IgD-negative memory B cell (primary cell): Measurements from ENCODE around the gene SUSD5. TPM values are rescaled to one million over a fixed set of nuclear protein-coding genes. Genes with fewer than 3 reads are reported as not detected.
"Not testable (repeated sequence)": the region's sequence is repeated elsewhere in the genome, so short reads cannot be mapped to it uniquely, and the experiment has no call there.

Experiments used
- H3K27ac Mint-ChIP-seq, 3 donors: one replicate each; pipeline ENCODE4 v1.8.0; 2020 to 2022; ENCODE audit warnings: mild to moderate bottlenecking in 3 of 3, mixed read lengths in 3 of 3, moderate library complexity in 1 of 3
- H3K27me3 Mint-ChIP-seq: one replicate; pipeline ENCODE4 v1.8.0; 2021; ENCODE audit warnings: mixed read lengths
- H3K36me3 Mint-ChIP-seq: one replicate; pipeline ENCODE4 v1.8.0; 2020; ENCODE audit warnings: mild to moderate bottlenecking, mixed read lengths
- H3K4me1 Mint-ChIP-seq, 3 donors: one replicate each; pipeline ENCODE4 v1.8.0; 2020 to 2022; ENCODE audit warnings: mixed read lengths in 3 of 3, mild to moderate bottlenecking in 1 of 3
- H3K4me3 Mint-ChIP-seq, 4 donors: one replicate each; pipeline ENCODE4 v1.8.0; 2020 to 2022; ENCODE audit warnings: mild to moderate bottlenecking in 4 of 4, mixed read lengths in 4 of 4, moderate library complexity in 3 of 4
- H3K9me3 Mint-ChIP-seq, 3 donors: one replicate each; pipeline ENCODE4 v1.8.0; 2020 to 2021; ENCODE audit warnings: mixed read lengths in 3 of 3, mild to moderate bottlenecking in 1 of 3
- polyA plus RNA-seq: library from polyadenylated mRNA; unstranded; fragments of 300-500 nt; fragmentation: Illumina TruSeq; gene quantifications from one replicate; pipeline ENCODE4 v1.2.3, GENCODE V29; 2021

Gene SUSD5
- polyA plus RNA-seq, 1 donor from 2014 or later = not detected

DNA sequence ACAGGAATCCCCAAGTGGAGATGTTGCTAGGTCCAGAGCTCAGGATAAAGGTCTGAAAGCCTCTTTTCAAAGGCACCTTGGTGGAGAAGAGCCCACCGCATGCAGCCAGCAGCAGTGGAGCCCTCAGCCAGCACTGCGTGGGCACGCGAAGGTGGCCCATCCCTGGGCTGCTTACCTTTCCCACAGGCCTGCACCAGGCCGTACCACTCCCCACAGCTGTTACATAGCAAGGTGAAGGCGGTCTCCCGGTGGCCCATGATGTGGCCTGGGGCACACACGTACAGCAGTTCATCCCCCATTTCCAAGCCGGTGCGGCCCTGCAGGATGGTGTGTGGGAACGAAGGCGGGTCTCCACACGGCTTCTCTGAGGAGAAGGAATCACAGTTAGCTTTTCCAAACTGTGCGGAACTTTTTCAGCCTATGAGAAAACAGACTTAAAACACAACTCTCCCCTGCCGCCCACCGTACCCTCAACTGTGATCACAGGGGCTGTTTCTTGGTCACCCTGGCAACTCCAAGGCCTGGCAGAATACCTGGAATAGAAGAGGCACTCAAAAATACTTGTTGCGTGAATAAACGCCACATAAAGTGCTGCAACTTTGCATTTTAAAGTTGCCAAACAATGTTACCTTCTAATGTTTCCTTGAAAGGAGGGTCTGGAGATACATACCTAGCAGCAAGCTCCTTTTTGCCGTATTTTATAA is 43.7 kb downstream of the SUSD5 start:
- H3K4me1 Mint-ChIP-seq = peaks cover 0 to 5% (median 5%) of the 10 kb centered on the region in 3 donors
- peaks cover 5 to 12% (median 6%) of the 10 kb centered on the region in 3 donors for H3K9me3 Mint-ChIP-seq

DNA sequence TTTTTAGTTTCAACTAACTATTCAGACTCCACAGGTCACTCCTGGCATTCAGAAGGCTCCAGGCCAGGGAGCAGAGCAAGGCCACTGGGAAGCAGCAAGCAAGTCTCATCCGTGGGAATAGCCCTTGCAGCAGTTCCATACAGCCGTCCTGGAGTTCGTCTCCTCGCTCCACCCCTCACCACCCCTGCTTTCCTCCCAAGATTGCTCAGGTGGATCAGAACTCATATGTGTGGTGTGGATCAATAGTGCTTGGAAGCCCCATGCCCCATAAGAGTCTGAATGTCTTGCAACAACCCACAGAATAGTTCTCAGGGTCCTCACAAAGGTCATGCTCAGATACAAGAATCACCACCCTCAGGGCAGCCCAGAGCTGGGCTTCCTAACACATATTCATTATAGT is 44.5 kb downstream of the SUSD5 start:
- Mint-ChIP-seq H3K27me3 (peaks cover 1% of the 10 kb centered on the region), H3K36me3 (no peaks in the 10 kb centered on the region), H3K27ac (no peak overlapping the region), H3K4me1 (peaks cover 0 to 5% (median 5%) of the 10 kb centered on the region in 3 donors), H3K9me3 (peaks cover 3 to 5% (median 3%) of the 10 kb centered on the region in 3 donors), H3K4me3 (no peak overlapping the region)

More for the DNA sequence above, 43.7 kb downstream of the SUSD5 start:
- Mint-ChIP-seq H3K36me3 (no peaks in the 10 kb centered on the region), H3K27ac (no peak overlapping the region), H3K4me3 (no peak overlapping the region), H3K27me3 (peaks cover 1% of the 10 kb centered on the region)

DNA sequence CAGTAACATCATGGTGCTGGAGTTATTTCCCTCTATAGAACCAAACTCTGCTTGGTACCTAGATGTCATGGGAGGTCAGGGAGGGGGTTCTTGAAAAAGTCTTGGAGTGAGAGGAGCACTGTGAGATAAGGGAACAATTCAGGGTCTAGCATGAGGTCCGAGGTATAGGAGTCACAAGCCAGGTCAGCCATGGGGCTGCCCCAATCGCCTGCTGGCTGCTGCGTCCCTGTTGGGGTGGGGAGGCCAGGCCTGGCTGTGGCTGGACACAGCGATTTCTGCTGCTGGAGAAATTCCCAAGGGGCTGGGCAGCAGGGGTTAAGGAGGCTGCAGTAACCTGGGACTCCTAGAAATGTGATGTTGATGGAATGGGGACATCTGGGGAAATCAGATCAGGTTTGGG is 44.9 kb downstream of the SUSD5 start:
- no peak overlapping the region for H3K4me3 Mint-ChIP-seq
- H3K27ac Mint-ChIP-seq = no peak overlapping the region
- H3K9me3 Mint-ChIP-seq = peaks cover 1 to 3% (median 2%) of the 10 kb centered on the region in 3 donors
- no peaks in the 10 kb centered on the region for H3K36me3 Mint-ChIP-seq
- peaks cover 1% of the 10 kb centered on the region for H3K27me3 Mint-ChIP-seq
- peaks cover 0 to 5% (median 5%) of the 10 kb centered on the region in 3 donors for H3K4me1 Mint-ChIP-seq

DNA sequence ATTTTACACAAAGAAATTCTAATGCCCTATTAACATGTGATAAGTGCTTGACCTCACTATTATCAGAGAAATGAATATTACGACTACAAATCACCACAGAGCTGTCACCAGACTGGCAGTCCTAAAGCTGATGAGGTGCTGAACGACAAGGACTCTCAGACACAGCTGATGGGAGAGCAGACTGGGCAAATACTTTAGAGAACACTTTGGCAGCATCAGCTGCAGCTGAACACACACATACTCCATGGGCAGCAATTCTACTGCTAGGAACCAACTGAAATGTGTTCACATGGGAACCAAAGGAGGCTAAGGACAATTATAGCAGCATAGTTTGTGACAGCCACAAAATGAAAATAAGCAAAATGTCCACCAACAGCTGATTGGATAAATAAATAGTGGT is 45.5 kb downstream of the SUSD5 start:
- peaks cover 0 to 3% (median under 1%) of the 10 kb centered on the region in 3 donors for H3K9me3 Mint-ChIP-seq
- peaks cover 1% of the 10 kb centered on the region for H3K27me3 Mint-ChIP-seq
- peaks cover 0 to 5% (median 5%) of the 10 kb centered on the region in 3 donors for H3K4me1 Mint-ChIP-seq
- H3K27ac Mint-ChIP-seq = no peak overlapping the region
- H3K4me3 Mint-ChIP-seq = no peak overlapping the region
- H3K36me3 Mint-ChIP-seq = no peaks in the 10 kb centered on the region

DNA sequence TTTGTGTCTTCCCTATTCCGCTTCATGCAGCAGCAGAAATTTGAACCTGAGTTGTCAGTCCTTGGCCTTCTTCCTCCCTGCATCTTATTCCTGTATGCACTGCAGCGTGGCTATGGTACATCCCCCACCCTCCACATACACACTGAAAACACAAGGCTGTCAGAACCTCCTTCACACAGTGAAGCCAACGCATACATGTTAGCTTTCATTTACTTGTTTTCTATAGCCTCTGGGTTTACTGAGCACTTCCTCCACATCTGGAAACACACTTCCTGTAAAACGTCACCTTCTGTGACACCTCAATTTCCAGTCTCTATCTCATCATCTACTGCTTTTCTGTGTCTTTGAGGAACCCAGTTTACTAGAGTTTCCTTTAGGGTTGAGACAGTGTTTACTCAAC is 47.0 kb downstream of the SUSD5 start:
- no peaks in the 10 kb centered on the region for H3K9me3 Mint-ChIP-seq
- peaks cover 0 to 5% (median 5%) of the 10 kb centered on the region in 3 donors for H3K4me1 Mint-ChIP-seq
- H3K4me3 Mint-ChIP-seq = peak overlapping the region in 1 of 4 donors; percentile 29
- no peaks in the 10 kb centered on the region for H3K36me3 Mint-ChIP-seq
- H3K27ac Mint-ChIP-seq = no peak overlapping the region
- H3K27me3 Mint-ChIP-seq = peaks cover 1% of the 10 kb centered on the region

DNA sequence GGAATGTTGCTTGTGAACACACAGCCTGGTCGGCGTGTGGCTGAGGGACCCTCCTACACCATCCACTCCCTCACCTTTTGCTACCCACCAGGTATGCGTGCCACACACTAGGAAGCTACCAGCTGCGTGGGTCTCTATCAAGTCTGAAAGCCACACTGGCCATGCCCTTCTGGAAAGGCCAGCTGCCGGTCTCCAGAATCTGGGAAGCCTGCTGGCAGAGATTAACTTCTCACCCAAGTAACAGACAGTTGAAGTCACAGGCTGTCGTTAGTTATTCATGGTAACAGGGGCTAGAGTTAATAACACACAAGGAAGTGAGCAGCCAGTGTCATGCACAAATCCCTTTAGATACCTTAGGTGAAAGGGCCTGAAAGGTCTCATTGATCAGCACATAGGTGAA is 48.1 kb downstream of the SUSD5 start:
- Mint-ChIP-seq H3K36me3 (no peaks in the 10 kb centered on the region), H3K27ac (no peak overlapping the region), H3K9me3 (peaks cover 0 to 1% (median 0%) of the 10 kb centered on the region in 3 donors)

DNA sequence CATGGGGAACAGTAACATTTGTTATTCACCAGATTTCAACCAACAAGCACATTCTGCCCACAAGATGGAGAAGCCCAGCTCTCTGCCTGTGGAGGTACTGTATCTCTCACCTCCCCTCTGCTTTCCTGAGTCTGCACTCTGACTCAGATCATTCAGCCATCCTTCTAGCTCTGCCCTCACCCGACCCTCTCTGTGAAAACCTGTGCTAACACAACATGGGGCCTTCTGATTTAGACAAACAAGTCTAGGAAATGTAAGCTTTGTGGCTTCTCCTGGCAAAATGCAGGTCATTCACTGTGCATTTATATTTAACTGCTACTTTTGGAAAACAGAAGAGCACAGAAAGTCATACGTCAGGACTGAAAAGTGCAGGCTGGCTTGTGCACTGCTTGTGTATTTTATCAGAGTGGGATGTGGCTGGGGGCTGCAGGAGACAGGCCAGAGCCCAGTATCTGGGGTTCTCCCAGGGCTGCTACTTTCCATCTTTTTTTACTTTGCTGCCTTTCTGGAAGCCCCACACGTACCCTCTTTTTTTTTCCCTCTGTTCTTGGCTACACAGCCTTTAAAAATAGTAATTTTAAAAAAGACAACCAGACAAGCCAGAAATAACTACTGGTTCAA is 50.8 kb downstream of the SUSD5 start:
- no peaks in the 10 kb centered on the region for H3K36me3 Mint-ChIP-seq
- H3K27me3 Mint-ChIP-seq = no peaks in the 10 kb centered on the region
- H3K4me3 Mint-ChIP-seq = no peak overlapping the region
- H3K27ac Mint-ChIP-seq = no peak overlapping the region
- H3K9me3 Mint-ChIP-seq = peaks cover 0 to 1% (median 0%) of the 10 kb centered on the region in 3 donors
- H3K4me1 Mint-ChIP-seq = peaks cover 6 to 8% (median 8%) of the 10 kb centered on the region in 3 donors

More for the DNA sequence above, 48.1 kb downstream of the SUSD5 start:
- H3K4me1 Mint-ChIP-seq = peaks cover 0 to 5% (median 5%) of the 10 kb centered on the region in 3 donors
- peaks cover 1% of the 10 kb centered on the region for H3K27me3 Mint-ChIP-seq
- no peak overlapping the region for H3K4me3 Mint-ChIP-seq

DNA sequence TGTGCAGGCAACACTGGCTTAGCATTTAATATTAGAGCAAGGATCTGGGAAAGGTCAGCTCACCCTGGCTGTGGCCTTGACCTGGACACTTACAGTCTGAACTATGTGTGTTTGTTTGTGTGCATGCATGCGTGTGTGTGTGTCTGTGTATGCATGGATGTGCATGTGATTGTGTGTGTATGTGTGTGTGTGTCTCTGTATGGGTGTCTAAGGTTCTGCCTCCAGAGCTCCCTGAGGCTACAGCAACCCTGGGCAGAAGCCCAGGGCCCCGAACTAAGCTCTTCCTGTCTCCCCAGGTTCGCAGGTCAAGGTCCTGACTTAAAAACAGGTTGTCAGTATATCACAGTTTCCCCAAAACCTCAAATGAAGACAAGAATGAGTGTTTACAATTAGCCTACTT is 51.3 kb downstream of the SUSD5 start:
- Mint-ChIP-seq H3K27ac (no peak overlapping the region), H3K4me3 (no peak overlapping the region), H3K4me1 (peaks cover 6 to 8% (median 8%) of the 10 kb centered on the region in 3 donors), H3K9me3 (peaks cover 0 to 1% (median 0%) of the 10 kb centered on the region in 3 donors), H3K36me3 (no peaks in the 10 kb centered on the region), H3K27me3 (no peaks in the 10 kb centered on the region)

DNA sequence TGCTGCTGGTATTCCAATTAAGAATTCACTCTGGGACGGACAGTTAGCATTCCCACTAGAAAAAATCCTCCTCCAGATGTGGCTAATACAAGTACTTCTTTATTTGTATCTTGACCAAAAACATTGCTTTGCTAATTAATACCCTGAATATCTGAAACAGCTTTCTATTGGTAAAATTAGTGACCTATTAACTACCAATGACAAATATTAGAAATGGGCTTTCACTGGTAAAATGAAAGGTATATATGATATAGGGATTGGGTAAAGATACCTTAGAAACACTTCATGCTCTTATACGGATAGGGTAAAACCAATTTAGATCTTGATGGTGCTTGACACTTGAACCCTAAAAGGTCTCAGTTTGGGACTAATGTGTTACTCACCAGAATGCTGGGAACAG is 52.5 kb downstream of the SUSD5 start:
- no peaks in the 10 kb centered on the region for H3K36me3 Mint-ChIP-seq
- peaks cover 0 to 1% (median 0%) of the 10 kb centered on the region in 3 donors for H3K9me3 Mint-ChIP-seq
- H3K27ac Mint-ChIP-seq = no peak overlapping the region
- H3K4me1 Mint-ChIP-seq = peaks cover 3 to 6% (median 3%) of the 10 kb centered on the region in 3 donors
- H3K4me3 Mint-ChIP-seq = no peak overlapping the region
- no peaks in the 10 kb centered on the region for H3K27me3 Mint-ChIP-seq

DNA sequence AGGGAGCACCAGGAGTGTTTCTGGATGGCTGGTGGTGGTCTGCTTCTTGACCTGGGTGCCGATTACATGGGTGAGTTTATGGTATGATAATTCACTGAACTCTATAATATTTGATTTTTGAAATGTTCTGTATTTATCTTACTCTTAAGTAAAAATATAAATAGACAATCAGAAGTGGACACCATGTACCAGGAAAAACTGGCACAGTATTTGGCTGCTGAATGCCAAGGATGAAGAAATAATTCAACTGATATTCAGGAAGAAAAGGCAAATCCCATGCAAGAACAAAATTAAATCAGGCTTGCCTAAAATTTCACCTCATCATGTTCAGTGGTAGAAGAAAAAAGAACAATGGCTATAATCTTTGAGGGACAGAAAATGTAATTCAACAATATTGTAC is 53.2 kb downstream of the SUSD5 start:
- Mint-ChIP-seq H3K9me3 (peaks cover 0 to 1% (median 0%) of the 10 kb centered on the region in 3 donors), H3K4me3 (no peak overlapping the region), H3K36me3 (no peaks in the 10 kb centered on the region), H3K4me1 (peaks cover 3 to 6% (median 3%) of the 10 kb centered on the region in 3 donors), H3K27me3 (no peaks in the 10 kb centered on the region), H3K27ac (no peak overlapping the region)

DNA sequence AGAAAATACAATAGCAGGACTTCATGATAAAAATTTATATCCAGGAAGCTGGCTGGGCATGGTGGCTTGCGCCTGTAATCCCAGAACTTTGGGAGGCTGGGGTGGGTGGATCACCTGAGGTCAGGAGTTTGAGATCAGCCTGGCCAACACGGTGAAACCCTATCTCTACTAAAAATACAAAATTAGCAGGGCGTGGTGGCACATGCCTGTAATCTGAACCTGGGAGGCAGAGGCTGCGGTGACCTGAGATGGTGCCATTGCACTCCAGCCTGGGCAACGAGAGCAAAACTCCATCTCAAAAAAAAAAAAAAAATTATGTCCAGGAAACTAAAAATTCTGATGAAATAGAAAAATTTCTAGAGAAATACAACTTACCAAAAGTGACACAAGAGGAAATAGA is 56.0 kb downstream of the SUSD5 start:
- not testable (repeated sequence) for H3K9me3 Mint-ChIP-seq, H3K27ac Mint-ChIP-seq, H3K36me3 Mint-ChIP-seq, H3K27me3 Mint-ChIP-seq, H3K4me3 Mint-ChIP-seq, H3K4me1 Mint-ChIP-seq

DNA sequence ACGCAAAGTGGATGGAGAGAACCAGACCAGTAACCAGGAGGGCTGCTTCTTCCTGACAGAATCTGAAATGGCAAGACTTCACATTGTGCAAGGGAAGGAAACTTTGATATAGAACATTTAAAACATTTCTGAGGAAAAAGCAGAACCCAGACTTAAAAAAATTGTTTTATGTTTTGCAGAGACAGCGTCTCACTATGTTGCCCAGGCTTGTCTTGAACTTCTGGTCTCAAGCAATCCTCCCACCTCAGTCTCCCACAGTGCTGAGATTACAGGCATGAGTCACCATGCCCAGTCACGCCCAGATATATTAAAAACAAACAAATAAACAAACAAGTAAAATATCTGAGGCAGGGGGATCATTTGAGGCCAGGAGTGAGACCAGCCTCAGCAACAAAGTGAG is 58.6 kb downstream of the SUSD5 start:
- H3K27me3 Mint-ChIP-seq = peaks cover 5% of the 10 kb centered on the region
- H3K4me1 Mint-ChIP-seq = peaks cover 3 to 6% (median 3%) of the 10 kb centered on the region in 3 donors
- no peaks in the 10 kb centered on the region for H3K36me3 Mint-ChIP-seq
- H3K9me3 Mint-ChIP-seq = no peaks in the 10 kb centered on the region
- no peak overlapping the region for H3K4me3 Mint-ChIP-seq
- H3K27ac Mint-ChIP-seq = no peak overlapping the region

DNA sequence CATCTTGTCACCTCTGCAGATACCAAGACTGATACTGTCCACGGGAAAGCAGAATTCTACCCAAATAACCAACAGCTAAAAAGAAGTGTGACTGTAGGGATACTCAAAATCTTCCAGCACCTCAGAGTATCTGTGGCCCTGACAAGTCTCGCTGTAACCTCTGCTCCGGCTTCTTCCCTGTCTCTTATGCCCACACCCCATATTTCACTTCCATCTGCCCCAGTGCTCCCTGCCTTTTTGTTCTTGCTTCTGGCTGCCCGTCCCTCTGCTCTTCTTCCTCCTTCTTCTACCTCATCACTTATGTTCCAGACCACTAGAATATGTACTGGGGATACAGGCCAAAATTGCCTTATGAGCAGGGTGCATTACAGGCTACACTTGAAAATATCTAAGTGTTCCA is 59.4 kb downstream of the SUSD5 start:
- no peaks in the 10 kb centered on the region for H3K36me3 Mint-ChIP-seq
- H3K9me3 Mint-ChIP-seq = no peaks in the 10 kb centered on the region
- peaks cover 2 to 3% (median 2%) of the 10 kb centered on the region in 3 donors for H3K4me1 Mint-ChIP-seq
- H3K4me3 Mint-ChIP-seq = no peak overlapping the region
- H3K27me3 Mint-ChIP-seq = peaks cover 5% of the 10 kb centered on the region
- H3K27ac Mint-ChIP-seq = no peak overlapping the region

DNA sequence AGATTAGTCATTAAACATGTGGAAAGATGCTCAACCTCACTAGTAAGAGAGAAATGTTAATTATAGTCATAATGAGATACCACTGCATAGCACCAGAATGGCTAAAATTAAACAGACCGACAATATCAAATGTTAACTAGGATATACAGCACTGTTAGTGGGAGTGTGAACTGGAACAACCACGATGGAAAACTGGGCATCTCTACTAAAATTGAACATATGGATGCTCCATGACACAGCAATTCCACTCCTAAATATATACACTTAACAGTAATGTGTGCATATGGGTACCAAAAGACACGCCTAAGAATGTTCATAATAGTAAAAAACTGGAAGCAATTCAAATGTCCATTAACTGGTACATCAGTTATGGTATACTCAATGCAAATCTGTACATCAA is 63.3 kb downstream of the SUSD5 start:
- no peaks in the 10 kb centered on the region for H3K36me3 Mint-ChIP-seq
- H3K27ac Mint-ChIP-seq = no peak overlapping the region
- no peaks in the 10 kb centered on the region for H3K4me1 Mint-ChIP-seq
- H3K4me3 Mint-ChIP-seq = no peak overlapping the region
- peaks cover 6% of the 10 kb centered on the region for H3K27me3 Mint-ChIP-seq
- no peaks in the 10 kb centered on the region for H3K9me3 Mint-ChIP-seq

DNA sequence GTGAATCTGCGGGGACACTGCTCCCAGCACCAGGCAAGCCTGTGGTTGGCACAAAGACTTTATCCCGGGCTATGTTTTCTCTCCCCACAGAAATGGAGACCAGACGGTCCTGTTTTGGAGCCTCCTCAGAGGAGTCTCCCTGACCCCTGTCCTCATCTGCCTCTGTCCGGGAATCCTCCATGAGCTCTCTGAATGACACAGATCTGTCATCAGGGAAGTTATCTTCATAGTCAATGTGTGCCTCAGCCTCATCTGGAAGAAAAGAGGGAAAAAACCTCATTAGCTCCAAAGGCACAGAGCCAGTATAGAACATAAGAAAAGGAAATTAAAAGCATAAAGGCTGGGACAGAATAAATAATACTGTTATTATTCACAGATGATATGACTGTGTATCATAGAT is 64.8 kb downstream of the SUSD5 start:
- peaks cover 0 to 3% (median 0%) of the 10 kb centered on the region in 3 donors for H3K4me1 Mint-ChIP-seq
- H3K27me3 Mint-ChIP-seq = peaks cover 3% of the 10 kb centered on the region
- H3K4me3 Mint-ChIP-seq = no peak overlapping the region
- no peak overlapping the region for H3K27ac Mint-ChIP-seq
- H3K9me3 Mint-ChIP-seq = no peaks in the 10 kb centered on the region
- no peaks in the 10 kb centered on the region for H3K36me3 Mint-ChIP-seq
